ENCODE results near the gene GNLY.

The GNLY gene

DNA sequence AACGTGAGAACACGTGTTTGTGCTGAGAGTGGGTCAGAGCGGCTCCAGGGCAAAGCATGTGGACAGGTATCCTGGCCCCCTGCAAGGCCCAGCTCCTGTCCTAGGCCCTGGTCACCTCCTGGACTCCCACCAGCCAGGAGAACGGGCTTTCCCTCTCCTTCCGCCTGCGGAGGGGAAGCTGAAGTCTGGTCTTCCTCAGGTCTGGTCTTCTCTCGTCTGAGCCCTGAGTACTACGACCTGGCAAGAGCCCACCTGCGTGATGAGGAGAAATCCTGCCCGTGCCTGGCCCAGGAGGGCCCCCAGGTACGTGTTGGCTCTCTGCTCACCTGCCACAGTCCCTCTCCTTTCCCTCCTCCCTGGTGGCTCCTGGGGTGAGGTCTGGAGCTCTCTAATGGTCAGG lies 963 bp downstream of the GNLY start:
- Mint-ChIP-seq H3K4me1 (peaks cover 61% of the 10 kb centered on the region), H3K9me3 (no peaks in the 10 kb centered on the region), H3K27ac (peak overlapping the region; percentile 91), H3K4me3 (peak overlapping the region; percentile 76), H3K36me3 (peaks cover 84% of the 10 kb centered on the region)
- DNase-seq (ENCODE audit: low spot score in 2 of 2) = no peak
- ATAC-seq = no peak

DNA sequence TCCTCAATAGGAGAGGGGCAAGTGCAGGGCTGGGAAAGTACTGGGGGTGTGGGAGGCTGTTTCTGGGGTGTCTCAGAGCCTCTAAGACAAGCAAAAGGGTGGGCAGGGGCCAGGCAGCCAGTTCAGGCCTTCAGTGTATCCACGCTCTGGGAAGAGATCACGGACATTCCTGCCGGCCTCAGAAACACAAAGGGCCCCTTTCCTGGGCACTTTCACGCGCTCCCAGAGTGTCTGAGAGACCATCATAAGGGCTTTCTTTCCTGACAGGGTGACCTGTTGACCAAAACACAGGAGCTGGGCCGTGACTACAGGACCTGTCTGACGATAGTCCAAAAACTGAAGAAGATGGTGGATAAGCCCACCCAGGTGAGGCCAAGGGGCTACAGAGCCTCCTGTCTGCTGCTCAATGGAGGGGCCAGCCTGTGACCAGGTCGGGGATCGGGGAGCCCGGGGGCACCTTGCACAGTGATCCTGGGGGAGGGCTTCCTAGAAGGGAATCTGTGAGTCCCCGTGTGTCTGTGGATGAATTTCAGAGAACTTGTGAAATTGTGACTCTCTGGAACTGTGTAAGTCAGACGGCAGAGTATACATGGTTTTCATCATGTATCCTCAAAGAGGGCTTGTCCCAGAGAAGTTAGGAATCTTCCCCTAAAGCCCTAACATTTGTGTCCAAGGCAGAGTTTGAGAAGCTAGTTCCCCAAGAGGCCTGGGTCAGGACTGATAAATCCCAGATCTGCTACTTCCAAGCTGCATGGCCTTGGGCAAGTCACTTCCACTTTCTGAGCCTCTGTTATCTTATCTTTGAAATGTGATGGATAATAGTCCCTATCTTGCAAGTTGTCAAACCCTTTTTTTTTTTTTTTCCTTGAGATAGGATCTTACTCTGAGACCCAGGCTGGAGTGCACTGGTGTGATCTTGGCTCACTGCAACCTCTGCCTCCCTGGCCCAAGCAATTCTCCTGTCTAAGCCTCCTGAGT lies 1.8 kb downstream of the GNLY start:
- Mint-ChIP-seq H3K4me3 (peak overlapping the region; percentile 76), H3K36me3 (peaks cover 83% of the 10 kb centered on the region), H3K9me3 (no peaks in the 10 kb centered on the region), H3K27ac (peak overlapping the region; percentile 91), H3K4me1 (peaks cover 56% of the 10 kb centered on the region)
- no peak for ATAC-seq
- DNase-seq (ENCODE audit: low spot score in 2 of 2) = no peak

GRCh38 chr2:85697096-85697495 lies 2.9 kb downstream of the GNLY start:
- no peak for ATAC-seq
- Mint-ChIP-seq H3K9me3 (no peaks in the 10 kb centered on the region), H3K27ac (peak overlapping the region; percentile 91), H3K4me3 (peak overlapping the region; percentile 76), H3K36me3 (peaks cover 72% of the 10 kb centered on the region), H3K4me1 (peaks cover 46% of the 10 kb centered on the region)
- DNase-seq (ENCODE audit: low spot score in 2 of 2) = no peak

- Mint-ChIP-seq H3K9me3 (no peaks in the 10 kb centered on the region), H3K4me3 (peak overlapping the region; percentile 76), H3K4me1 (peaks cover 46% of the 10 kb centered on the region), H3K36me3 (peaks cover 66% of the 10 kb centered on the region), H3K27ac (peak overlapping the region; percentile 91)
- ATAC-seq = no peak
- no peak for DNase-seq (ENCODE audit: low spot score in 2 of 2)
These were observed 3.6 kb downstream of the GNLY start for GRCh38 chr2:85697716-85698115.

- peak overlapping the region; percentile 76 for H3K4me3 Mint-ChIP-seq
- H3K9me3 Mint-ChIP-seq = no peaks in the 10 kb centered on the region
- no peak for ATAC-seq
- no peak for DNase-seq (ENCODE audit: low spot score in 2 of 2)
- peaks cover 60% of the 10 kb centered on the region for H3K36me3 Mint-ChIP-seq
- peak overlapping the region; percentile 91 for H3K27ac Mint-ChIP-seq
- peaks cover 46% of the 10 kb centered on the region for H3K4me1 Mint-ChIP-seq
These were observed 4.2 kb downstream of the GNLY start for GRCh38 chr2:85698184-85698879.

- H3K4me3 Mint-ChIP-seq = peak overlapping the region; percentile 76
- peaks cover 46% of the 10 kb centered on the region for H3K4me1 Mint-ChIP-seq
- H3K9me3 Mint-ChIP-seq = no peaks in the 10 kb centered on the region
- no peak for ATAC-seq
- peaks cover 58% of the 10 kb centered on the region for H3K36me3 Mint-ChIP-seq
- H3K27ac Mint-ChIP-seq = peak overlapping the region; percentile 91
- no peak for DNase-seq (ENCODE audit: low spot score in 2 of 2)
These were observed 4.7 kb downstream of the GNLY start for GRCh38 chr2:85698880-85699254.

DNA sequence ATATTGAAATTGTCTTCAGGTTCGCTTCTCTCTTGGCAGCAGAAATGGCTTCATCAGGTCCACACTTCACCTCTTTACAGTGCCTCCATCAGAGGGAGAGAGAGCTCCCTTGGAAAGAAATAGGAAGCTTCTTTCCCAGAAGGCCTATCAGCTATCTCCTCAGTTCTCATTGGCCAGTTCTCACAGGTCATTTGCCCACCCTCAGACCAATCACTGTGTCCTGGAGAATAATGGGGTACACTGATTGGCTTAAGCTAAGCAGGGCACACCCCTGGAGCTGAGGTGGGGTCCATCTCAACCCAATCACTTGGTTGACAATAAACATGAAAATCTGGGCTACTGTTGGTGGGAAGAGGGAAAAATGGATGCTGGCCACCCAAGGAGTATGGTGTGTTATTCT lies 5.2 kb downstream of the GNLY start:
- H3K4me3 Mint-ChIP-seq = peak overlapping the region; percentile 76
- no peaks in the 10 kb centered on the region for H3K9me3 Mint-ChIP-seq
- peaks cover 54% of the 10 kb centered on the region for H3K36me3 Mint-ChIP-seq
- DNase-seq (ENCODE audit: low spot score in 2 of 2) (no peak), ATAC-seq (no peak)
- H3K27ac Mint-ChIP-seq = peak overlapping the region; percentile 91
- peaks cover 48% of the 10 kb centered on the region for H3K4me1 Mint-ChIP-seq

GRCh38 chr2:85702172-85702571 lies 8.0 kb downstream of the GNLY start:
- H3K27ac Mint-ChIP-seq = peak overlapping the region; percentile 90
- DNase-seq (ENCODE audit: low spot score in 2 of 2) = no peak
- peak overlapping the region; percentile 47 for H3K4me3 Mint-ChIP-seq
- peak; percentile 23 for ATAC-seq
- H3K4me1 Mint-ChIP-seq = peaks cover 67% of the 10 kb centered on the region
- peaks cover 30% of the 10 kb centered on the region for H3K36me3 Mint-ChIP-seq
- H3K9me3 Mint-ChIP-seq = no peaks in the 10 kb centered on the region

- no peaks in the 10 kb centered on the region for H3K9me3 Mint-ChIP-seq
These were observed 8.6 kb downstream of the GNLY start for GRCh38 chr2:85702800-85703199.

DNA sequence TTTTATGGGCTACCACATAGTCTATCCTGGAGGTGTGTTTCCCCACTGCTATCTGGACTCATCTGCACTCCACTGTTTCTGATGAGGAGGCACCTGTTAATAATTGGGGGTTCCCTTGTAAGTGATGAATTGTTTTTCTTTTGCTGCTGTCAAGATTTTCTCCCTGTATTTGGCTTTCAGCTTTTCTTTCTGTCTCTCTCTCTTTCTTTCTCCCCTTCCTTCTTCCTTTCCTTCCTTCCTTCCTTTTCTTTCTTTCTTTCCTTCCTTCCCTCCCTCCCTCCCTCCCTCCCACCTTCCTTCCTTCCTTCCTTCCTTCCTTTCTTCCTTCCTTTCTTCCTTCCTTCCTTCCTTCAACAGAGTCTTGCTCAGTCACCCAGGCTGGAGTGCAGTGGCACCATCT lies 9.2 kb downstream of the GNLY start:
- Mint-ChIP-seq H3K4me3 (peak overlapping the region; percentile 47), H3K36me3 (peaks cover 18% of the 10 kb centered on the region), H3K27ac (peak overlapping the region; percentile 90), H3K9me3 (no peaks in the 10 kb centered on the region), H3K4me1 (peaks cover 62% of the 10 kb centered on the region)
- ATAC-seq (no peak), DNase-seq (ENCODE audit: low spot score in 2 of 2) (no peak)

More at GRCh38 chr2:85702800-85703199, 8.6 kb downstream of the GNLY start:
- H3K36me3 Mint-ChIP-seq = peaks cover 24% of the 10 kb centered on the region
- peaks cover 64% of the 10 kb centered on the region for H3K4me1 Mint-ChIP-seq
- peak overlapping the region; percentile 90 for H3K27ac Mint-ChIP-seq
- ATAC-seq (no peak), DNase-seq (ENCODE audit: low spot score in 2 of 2) (no peak)
- peak overlapping the region; percentile 47 for H3K4me3 Mint-ChIP-seq

GRCh38 chr2:85704038-85704437 lies 9.9 kb downstream of the GNLY start:
- Mint-ChIP-seq H3K4me1 (peaks cover 56% of the 10 kb centered on the region), H3K27ac (peak overlapping the region; percentile 90), H3K4me3 (peak overlapping the region; percentile 47), H3K36me3 (peaks cover 11% of the 10 kb centered on the region), H3K9me3 (no peaks in the 10 kb centered on the region)
- DNase-seq (ENCODE audit: low spot score in 2 of 2) = no peak
- ATAC-seq = no peak

DNA sequence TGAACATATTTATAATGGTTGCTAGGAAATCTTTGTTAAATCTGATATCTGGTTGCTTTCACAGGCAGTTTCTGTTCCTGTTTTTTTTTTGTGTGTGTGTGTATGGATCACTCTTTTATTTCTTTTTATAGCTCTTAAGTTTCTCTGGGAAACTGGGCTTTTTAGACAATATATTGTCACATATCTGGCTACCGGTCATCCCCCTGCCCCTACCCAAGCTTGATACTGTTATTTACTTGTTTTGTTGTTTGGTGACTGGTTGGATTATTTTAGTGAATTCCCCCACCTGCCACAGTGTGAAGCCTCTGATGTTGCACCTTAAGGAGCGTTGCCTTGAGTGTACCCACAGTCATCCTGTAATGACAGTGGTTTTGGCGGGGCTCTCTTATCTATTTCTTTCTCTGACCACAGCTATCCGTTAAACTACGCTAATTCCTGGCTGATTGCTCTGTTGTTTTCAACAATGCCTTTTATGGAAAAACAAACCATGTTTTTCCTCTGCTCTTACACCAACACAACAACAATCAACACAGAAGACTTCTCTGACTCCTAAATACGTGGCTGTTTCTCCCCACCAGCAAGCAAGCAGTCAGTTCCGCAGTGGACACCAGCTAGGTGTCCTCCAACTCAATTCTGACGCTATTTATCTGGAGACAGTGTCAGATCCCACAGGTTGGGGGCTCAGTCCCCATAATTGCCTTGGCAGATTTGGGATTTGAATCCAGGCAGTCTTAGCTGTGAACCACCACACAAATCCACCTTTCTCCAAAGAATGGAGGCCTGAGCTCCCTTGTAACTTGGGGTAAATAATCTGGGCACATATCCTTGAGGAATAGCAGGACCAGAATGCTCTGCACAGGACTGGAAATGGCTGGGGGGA lies 10.9 kb downstream of the GNLY start:
- no peaks in the 10 kb centered on the region for H3K9me3 Mint-ChIP-seq
- H3K27ac Mint-ChIP-seq = peak overlapping the region; percentile 90
- ATAC-seq = peak; percentile 72
- H3K4me1 Mint-ChIP-seq = peaks cover 51% of the 10 kb centered on the region
- H3K4me3 Mint-ChIP-seq = peak overlapping the region; percentile 47
- DNase-seq (ENCODE audit: low spot score in 2 of 2) = no peak
- H3K36me3 Mint-ChIP-seq = peaks cover 5% of the 10 kb centered on the region

- Mint-ChIP-seq H3K4me3 (peak overlapping the region; percentile 47), H3K27ac (peak overlapping the region; percentile 90)
- ATAC-seq = no peak
These were observed 11.5 kb downstream of the GNLY start for GRCh38 chr2:85705680-85706039.

DNA sequence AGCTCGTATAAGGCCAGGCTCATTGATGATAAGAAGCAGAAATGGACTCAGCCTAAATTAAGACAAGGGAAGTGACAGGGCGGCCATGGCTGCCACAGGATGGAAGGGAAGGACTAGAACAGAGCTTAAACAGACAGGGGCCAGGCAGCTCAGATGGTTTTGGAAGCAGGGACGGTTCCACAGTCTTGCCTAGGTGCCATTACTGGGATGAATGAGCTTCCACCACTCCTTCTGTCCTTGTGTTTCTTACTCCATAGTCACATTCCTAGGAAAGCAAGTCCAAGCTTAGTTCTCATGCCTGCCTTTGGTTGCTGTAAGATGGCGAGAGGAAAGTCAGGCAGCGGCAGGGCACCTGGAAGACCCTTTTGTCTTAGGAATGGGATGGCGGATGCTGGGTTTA lies 11.9 kb downstream of the GNLY start:
- Mint-ChIP-seq H3K36me3 (peaks cover 5% of the 10 kb centered on the region), H3K4me1 (peaks cover 51% of the 10 kb centered on the region)

More at GRCh38 chr2:85705680-85706039, 11.5 kb downstream of the GNLY start:
- Mint-ChIP-seq H3K36me3 (peaks cover 5% of the 10 kb centered on the region), H3K9me3 (no peaks in the 10 kb centered on the region), H3K4me1 (peaks cover 51% of the 10 kb centered on the region)
- DNase-seq (ENCODE audit: low spot score in 2 of 2) = no peak

More for the DNA sequence above, 11.9 kb downstream of the GNLY start:
- peak overlapping the region; percentile 47 for H3K4me3 Mint-ChIP-seq
- peak overlapping the region; percentile 90 for H3K27ac Mint-ChIP-seq
- DNase-seq (ENCODE audit: low spot score in 2 of 2) (no peak), ATAC-seq (no peak)
- no peaks in the 10 kb centered on the region for H3K9me3 Mint-ChIP-seq

Data from stimulated activated effector memory CD8-positive, alpha-beta T cell treated with anti-CD3 and anti-CD28 coated beads, Interleukin-12 subunit alpha, Interleukin-12 subunit beta, amount 100 ng/mL, for 72 hours (primary cell).